Stimulated activated CD4-positive, alpha-beta T cell treated with anti-CD3 and anti-CD28 coated beads, Interleukin-4, amount 100 ng/mL, for 24 hours (primary cell): ENCODE results near the gene NMT2.

Experiments used
- DNase-seq: peaks from one replicate; pipeline ENCODE4 v3.0.0-alpha.2; 2020

The NMT2 gene

DNA sequence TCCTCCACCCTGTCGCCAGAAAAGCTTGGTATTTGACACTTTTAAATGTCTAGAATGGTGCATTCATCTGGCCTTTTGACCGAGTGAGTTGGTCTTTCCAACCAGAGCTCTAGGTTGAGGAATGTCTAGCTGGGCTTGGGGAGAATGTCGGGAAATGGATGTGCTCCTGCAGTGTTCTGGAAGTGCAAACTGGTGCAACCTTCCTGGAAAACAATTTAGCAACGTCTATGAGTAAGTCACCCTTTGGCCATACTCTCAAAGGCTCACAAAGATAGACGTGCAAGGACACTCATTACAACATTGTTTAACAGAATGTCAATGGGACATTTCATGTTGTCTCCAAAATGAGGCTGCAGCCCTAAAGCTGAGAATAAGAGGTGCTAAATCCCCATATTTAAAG is 12.2 kb upstream of the NMT2 start:
- DNase-seq = no peak

DNA sequence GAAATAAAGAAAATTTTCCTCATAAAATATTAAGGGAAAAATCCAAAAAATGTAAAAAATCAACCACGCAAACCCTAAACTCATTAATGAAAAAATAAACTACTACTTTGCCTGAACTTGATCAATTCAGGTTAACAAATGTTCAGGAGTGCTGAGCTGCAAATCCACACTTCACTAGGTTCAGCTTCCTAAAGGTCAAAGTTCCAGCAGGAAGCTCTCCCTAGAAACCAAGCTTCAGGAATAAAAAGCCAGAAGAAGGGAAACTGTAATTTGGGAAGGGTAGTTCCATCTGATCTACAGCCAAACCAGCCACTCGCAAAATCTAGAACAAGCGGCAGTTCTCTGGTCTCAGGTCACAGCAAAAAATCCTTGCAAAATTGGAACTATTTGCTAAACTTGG is 7.8 kb upstream of the NMT2 start:
- DNase-seq = no peak

DNA sequence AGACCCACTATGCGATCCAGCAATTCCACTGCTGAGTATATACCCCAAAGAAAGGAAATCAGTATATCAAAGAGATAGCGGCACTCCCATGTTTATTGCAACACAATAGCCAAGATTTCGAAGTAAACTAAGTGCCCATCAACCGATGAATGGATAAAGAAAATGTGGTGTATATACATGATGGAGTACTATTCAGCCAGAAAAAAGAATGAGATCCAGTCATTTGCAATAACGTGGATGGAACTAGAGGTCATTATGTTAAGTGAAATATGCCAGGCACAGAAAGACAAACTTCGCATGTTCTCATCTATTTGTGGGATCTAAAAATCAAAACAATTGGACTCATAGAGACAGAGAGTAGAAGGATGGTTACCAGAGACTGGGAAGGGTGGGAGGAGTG is 7.1 kb upstream of the NMT2 start:
- no peak for DNase-seq

DNA sequence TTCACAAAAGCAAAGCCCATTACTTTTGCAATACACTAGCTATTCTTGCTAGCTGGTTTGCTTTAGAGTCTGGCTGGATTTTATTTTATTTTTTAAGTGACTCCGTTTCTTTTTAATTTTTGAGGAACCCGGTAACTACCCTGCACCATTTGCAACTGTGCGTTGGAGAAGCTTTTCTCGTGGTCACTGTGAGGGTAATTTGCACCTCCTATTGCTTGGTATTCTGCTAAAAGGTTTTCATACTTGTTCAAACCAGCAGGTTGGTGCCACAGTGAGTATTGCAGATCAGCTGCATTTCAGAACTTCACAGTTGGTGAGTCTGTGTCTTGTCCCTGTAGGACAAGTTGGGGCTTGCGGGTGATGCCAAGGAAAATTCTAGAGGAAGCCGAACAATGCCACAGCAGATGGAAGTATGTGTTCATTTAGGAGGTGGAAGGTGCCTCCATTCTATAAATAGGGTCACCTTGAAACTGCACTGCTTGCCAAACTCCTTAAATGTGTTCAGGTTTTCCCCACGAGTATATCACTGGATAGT is 3.9 kb upstream of the NMT2 start:
- DNase-seq = no peak

DNA sequence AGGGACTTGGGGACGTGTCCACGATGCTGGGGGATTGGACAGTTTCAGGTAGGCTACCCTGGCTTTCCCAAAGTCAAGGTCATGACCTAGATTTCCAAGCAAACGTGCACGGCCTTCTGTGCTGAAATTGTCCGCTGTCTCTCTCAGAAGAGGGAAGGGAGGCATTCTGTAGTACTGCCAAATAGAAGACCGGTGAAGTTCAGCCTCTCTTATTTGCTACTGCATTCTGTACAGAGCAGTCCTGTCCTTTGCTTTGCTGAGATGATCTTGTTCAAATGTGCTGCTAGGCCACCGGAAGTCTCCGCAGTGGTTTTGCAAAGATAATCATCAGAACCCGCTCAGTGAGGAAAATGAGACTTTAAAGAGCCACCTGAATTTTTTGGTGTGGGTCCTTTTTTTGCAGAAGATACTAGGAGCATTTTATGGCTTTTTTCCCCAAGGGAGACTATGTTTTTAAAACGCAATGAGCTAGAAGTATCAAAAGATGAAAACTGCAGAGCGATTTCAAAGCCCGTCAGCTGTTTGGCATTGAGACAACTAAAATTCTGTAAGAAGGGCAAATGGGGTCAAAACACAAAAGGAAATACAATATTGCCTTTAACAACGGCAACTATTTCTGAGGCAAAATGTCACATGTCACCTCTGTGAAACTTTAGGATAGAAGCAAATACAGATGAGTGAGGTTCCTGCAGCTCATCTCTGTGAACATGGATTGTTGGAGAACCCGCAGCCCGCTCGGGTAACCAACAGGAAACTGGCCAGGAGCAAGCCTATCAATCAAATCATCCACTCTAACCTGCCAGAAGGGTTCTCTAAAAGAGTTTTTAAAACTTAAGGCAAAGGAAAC is 1.3 kb upstream of the NMT2 start:
- DNase-seq = peak; percentile 50

DNA sequence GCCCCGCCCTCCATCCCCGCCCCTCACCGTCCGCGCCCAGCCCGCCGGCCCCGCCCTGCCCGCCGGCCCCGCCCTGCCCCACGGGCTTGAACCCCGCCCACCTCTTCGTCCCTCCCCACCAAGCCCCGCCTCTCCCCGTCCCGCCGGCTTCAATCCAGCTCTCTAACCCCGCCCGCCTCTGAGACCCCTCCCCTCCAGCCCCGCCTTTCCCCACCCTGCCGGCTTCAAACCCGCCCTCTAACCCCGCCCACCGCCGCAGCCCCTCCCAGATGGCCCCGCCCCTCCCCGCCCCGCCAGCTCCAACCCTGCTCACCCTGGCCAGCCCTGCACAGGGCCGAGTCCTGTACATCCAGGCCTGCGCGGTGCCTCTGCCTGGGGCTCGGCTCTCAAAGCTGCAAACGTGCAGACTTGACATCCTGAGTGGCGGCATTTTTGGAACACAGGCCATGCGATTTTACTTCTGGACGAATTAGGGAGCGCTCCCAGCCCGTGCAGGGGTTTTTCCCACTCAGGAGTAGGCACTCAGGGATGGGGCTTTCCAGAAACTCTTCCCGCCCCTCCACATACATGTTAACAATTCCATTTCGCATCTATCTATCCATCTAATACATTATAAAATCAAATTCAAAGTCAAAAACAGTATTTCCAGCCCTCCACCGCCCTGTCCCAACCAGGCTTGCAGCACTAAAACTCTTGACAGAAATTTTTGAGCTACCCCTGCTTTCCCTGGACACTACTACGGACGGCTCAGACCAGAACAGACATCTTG is 477 bp upstream of the NMT2 start:
- DNase-seq = peak; percentile 96

DNA sequence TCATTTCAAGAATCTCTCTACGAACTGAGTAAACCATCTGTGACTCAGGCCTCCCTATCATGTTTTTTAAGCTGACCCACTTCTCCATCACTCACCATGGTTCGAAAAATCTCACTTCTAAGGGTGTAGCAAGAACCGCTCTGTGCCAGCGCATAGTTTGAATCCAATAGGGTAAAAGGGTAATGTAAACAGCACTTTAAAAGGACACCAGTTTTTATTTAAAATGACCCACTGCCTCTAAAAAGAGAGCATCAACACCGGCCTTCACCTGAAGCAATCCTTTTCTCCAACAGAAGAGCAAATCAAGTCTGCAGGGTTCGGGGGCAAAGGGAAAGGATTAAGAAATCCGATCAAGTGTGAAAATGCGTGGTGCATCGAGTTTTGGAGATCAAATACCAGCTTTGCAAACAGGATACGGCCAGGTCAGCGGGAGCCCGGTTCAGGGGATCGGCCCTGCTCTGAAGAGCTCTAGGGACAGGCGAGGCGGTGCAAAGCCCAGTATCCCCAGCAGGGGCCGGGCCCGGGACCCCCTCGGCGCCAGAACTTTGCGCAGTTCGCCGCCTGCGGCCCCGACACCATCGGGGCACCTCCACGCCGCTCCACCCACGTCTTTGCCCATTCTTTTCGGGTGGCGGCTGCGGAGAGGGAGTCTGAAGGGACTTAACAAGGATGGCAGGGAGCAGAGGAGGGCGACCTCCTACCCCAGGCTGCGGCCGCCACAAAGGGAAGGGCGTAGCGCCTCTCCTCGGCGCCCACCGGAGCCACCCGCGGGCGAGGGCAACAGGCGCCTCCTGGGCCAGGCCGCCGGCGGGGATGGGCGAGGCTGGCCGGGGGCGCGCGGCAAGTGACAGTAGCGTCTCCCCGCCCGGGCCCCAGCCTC is 842 bp downstream of the NMT2 start:
- peak; percentile 61 for DNase-seq

DNA sequence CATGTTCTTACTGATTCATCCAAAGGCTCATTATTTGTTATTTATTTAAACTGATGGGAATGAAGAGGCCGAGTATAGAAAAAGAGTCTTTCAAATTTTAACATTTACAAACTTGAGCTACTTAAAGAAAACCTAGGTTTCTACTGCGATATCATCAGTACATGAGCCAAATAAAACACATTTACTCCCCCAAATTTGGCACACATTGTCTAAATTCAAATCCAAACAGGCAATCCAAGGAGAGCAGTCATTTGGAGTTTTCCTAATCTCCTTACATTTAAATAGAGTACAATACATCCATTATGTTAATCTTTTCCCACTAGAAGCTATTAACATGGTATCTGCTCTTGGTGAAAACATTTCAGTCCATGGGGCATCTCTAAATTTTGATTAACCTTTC is 2.2 kb downstream of the NMT2 start:
- no peak for DNase-seq

DNA sequence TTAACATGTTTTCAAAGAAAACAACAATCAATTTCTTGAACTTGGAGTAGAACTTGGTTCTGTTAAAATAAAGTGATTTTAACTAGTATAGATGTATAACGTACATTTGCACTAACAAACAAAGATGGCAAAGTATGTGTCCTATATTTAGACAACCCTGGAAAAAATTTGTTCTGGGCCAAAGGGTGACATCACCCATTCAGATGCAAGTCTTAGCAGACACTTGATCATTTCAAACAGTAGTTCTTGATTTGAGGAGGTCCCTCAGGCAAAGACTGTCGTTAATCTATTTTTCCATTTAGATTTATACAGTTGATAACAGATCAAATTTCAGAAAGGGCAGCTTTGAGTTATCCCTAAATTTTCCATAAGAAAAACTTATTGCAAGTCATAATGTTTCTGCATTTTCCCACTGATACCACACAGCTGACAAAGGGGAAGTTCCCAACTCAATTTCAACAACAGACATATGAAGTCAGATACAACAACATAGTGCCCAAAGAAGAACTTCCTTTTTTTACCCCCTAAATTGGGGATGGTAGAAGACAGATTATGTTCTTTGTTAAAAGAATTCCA is 5.2 kb downstream of the NMT2 start:
- DNase-seq = no peak

DNA sequence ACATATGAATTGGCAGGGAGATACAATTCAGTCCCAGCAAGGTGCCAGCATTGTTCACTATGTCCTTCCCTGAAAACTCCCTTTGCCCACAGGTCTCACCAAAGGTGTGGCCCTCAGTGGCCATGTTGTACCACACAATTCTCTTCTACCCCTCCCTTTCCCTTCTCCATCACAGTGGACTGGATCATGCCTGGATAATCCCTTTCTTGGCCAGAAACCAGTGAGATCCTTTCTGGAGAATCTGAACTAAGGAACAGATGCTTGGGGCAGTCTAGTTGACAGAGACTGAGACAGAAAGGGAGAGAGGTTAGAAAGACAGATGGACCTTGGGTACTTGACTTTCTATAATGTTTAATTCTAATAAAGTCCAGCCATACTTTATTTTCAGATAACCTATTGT is 9.5 kb downstream of the NMT2 start:
- no peak for DNase-seq

DNA sequence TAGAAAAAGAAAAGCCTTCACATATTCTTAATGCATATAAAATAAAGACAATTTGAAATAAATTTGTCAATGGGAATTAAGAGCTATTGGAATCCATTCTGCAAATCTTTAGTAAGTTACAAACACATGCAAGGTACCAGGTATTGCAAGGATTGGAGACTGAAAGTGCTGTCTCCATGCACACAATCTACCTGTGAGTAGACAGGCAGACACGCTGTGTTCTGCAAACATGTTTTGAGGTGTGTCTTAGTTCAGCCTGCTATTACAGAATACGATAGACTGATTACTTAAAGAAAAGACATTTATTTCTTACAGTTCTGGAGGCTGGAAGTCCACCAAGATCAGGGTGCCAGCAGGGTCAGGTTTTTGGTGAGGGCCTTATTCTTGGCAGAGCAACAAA is 10.0 kb downstream of the NMT2 start:
- DNase-seq = no peak

DNA sequence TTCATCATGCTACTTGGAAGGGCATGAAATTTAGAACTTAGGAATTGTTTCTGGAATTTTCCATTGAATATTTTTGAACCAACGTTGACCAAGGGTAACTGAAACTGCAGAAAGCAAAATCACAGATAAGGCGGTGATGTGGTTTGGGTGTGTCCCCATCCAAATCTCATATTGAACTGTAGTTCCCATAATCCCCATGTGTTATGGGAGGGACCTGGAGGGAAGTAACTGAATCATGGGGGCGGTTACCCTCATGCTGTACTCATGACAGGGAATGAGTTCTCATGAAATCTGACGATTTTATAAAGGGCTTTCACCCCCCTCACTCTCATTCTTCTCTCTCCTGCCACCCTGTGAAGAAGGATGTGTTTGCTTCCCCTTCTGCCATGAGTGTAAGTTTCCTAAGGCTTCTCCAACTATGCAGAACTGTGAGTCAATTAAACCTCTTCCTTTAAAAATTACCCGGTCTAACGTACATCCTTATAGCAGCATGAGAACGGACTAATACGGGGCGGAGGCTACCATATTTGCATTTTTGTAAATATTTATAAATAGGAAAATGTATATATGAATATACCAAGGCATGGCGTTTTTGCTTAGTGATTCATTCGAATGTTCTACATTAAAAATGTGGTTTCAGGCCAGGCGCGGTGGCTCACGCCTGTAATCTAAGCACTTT is 12.4 kb downstream of the NMT2 start:
- no peak for DNase-seq

DNA sequence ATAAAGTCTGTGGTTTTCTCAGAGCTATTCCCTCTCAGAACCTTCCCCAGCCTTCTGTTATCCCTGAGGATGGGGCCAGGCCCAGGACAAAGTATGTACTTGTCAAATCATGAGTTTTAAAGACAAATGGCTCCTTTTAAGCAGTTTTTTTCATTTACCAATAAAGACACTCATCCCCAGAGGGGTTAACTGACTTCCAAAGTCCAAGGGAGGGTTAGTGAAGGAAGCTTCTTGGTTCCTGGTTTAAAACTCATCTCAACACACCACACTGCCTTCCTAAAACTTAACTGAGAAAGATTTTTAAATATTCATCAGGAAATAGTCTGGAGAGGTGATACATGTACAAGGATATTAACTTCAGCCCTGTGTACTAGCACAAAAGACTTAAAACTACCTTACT is 15.9 kb downstream of the NMT2 start:
- DNase-seq = no peak

DNA sequence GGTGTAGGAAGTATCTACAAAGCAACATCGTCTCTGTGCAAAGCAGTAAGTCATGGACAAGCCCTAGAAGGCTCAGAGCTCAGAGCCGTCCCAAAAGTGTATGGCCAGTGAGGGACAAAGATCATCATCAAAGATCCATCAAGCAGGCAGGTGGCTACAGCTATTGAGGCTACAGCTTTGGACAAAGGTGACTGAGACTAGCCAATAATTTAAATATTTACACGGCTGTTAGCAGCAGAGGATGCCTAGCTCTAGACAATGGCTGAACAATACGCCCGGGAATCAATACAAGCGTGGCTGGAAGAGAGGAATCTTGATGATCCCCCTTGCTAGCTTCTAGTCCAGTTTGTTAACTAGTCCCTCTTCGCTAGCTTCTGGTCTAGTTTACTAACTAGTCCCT is 17.9 kb downstream of the NMT2 start:
- DNase-seq = no peak

DNA sequence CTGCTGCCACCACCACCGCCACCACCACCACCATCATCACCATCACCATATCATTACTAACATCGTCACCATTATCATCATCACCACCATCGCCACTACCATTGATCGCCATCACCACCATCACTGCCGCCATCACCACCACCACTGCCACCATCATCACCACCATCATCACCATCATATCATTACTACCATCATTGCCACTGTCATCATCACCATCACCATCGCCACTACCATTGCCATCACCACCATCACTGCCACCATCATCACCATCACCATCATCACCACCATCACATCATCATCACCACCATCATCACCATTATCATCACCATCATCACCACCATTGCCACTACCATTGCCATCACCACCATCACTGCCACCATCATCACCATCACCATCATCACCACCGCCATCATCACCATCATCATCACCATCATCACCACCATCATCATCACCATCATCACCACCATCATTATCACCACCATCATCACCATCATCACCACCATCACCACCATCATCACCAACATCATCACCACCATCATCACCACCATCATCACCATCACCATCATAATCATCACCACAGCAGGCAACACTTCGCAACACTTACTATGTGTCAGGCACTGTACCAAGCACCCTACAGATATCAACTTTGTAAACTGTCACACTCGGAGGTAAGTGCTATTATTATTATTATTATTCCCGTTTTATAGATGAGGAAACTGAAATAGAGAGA is 19.3 kb downstream of the NMT2 start:
- DNase-seq = no peak

DNA sequence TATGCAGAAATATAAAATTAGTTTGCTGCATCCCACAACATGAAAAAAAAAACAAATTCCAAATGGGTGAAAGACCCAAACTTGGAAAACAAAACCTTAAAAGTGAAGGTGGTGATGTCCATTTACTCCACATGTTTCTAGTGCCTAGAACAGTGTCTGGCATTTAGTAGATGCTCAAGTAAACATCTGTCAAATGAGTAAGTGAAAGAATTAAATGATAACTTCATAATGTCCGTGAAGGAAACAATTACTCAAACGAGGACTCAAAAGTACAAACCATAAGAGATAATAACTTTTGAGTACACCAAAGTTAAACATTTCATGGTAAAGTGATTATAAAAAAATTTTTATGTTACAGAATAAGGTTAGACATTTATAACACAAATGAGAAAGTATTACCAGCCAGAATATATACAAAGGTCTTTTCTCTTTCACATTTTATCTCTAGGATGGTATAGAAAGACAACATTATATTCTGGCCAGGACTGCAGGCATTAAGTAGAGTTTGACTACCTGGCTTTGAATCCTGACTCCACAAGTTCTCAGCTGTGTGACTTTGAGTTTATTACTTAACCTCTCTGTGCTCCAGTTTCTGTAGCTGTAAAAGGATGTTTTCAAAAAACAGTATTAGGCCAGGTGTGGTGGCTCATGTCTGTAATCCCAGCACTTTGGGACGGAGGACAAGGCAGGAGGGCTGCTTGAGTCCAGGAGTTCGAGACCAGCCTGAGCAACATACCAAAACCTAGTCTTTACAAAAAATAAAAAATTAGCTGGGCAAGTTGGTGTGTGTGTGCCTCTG is 20.7 kb downstream of the NMT2 start:
- DNase-seq = no peak

DNA sequence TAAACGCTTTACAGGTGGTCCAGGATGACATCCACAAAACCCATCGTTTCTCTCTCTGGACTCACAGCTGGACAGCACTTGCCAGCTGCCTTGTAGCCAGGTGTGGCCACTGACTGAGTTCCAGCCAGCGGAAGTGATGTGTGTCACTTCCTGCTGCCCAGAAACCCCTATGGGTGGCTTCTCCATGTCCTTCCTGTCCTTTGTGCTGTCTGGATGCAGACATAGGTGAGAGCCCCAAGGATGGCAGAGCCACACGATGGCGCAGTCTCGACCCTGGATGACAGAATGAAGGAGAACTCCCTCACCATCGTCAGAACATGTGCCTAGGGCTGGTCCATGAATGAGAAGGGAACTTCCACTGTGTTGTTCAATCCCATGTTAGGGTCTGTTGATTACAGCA is 22.1 kb downstream of the NMT2 start:
- no peak for DNase-seq

DNA sequence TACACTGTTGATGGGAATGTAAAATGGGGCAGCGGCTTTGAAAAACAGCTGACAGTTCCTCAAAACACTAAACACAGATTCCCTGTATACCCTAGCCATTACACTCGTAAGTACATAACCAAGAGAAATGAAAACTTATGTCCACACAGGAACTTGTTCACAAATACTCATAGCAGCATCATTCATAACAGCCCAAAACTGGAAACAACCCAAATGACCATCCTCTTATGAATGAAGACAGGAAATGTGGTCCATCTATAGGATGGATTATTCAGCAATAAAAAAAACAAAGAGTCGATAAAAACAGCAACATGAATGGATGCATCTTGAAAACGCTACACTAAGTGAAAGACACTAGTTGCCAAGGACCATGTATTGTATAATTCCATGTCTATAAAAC is 23.7 kb downstream of the NMT2 start:
- DNase-seq = no peak

DNA sequence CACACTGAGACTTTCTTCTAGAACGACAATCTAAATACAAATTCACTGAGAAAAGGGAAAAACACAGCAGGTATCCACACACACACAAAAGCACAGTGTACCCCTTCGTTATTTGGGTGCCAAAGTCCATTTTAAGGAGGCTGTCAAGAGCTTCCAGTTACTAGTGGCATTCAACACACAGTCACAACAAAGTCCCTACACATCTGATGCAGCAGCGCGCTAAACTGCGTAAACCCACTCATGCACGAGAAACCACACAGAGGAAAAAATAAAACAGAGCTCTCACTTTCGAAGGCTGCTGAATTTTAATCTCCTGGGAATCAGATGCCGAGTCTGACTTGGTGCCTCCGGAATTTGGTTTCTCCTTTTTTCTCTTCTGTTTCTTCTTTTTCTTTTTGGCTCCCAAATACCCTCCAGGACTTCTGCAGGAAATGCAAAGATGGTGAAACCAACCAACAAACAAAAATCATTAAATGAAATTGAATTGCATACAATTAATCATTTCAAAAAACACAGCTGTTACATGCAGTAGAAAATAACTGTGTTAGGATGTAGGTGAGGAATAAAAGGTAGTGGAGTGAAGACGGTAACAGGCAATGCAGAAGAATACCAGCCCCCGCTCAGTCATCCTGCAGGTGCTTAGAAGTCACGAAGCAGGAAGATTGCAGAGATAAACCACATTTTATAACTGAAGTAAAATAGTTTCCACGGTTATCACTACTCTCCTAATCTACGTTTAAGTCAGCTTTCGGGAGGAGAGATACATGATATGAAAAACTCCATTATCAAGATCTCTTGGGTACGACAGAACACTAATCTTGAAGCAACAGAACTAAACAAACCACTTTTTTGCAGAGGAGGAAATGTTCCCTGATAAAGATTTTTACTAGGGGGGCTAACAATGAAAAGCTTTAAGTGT is 27.1 kb downstream of the NMT2 start:
- peak; percentile 51 for DNase-seq
